ENCODE data around the gene ANKRD13A. TPM values are rescaled to one million over a fixed set of nuclear protein-coding genes. Genes with fewer than 3 reads are reported as not detected.
A peak's percentile ranks its signal among the peaks of the same experiment; 100 is the strongest.

Gene ANKRD13A
- total and polyA plus RNA-seq, 2 of the 13 experiments (the other 11 are each of a cell fraction or from before 2014, with no cell fraction given): 34.1 to 41.6 TPM

DNA sequence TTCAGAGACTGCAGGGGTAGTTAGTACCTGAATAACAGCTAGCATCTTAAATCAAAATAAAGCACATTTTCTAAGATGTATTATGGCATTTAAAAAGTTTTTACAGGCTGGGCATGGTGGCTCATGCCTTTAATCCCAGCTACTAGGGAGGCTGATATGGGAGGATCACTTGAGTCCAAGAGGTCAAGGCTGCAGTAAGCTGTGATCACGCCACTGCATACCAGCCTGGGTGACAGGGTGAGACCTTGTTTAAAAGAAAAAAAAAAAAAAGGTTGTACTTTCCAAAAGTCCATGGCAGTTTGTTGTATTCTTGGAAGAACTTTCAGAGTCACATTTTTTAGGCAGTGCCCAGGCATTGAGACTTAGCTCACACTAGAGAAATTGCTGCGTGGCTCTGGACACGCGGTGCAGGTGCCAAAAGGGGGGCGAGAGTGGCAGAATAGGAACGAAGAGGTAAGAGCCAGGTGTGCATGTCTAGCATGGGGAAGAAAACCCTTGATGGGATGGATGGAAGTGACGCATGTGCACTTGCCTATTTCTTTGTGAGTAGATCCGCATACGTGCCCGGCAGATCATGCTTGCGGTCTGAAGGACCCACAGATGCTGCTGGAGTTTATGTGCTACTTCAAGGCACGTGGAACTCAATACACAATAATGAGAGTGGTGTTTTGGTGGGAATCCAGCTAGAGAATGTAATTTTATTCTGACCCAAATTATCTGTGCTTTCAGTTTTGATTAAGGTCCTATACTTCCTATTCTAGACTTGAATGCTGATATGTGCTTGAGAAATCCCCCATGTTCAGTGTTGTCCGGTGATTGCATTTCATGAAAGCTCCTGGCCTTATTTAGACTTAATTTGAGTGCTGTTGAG is 11.9 kb downstream of the ANKRD13A start (continued):
- TF ChIP-seq SRSF1 (optimal IDR thresholded peaks at IDR 0.05; ENCODE audit: low read depth, low read length): no peak
- TF ChIP-seq ZNF747 (CRISPR knock-in tag; IDR thresholded peaks at IDR 0.05; ENCODE audit: borderline replicate concordance): no peak
- TF ChIP-seq MXD4 (CRISPR knock-in tag; IDR thresholded peaks at IDR 0.05): no peak
- TF ChIP-seq, protein P1, sequence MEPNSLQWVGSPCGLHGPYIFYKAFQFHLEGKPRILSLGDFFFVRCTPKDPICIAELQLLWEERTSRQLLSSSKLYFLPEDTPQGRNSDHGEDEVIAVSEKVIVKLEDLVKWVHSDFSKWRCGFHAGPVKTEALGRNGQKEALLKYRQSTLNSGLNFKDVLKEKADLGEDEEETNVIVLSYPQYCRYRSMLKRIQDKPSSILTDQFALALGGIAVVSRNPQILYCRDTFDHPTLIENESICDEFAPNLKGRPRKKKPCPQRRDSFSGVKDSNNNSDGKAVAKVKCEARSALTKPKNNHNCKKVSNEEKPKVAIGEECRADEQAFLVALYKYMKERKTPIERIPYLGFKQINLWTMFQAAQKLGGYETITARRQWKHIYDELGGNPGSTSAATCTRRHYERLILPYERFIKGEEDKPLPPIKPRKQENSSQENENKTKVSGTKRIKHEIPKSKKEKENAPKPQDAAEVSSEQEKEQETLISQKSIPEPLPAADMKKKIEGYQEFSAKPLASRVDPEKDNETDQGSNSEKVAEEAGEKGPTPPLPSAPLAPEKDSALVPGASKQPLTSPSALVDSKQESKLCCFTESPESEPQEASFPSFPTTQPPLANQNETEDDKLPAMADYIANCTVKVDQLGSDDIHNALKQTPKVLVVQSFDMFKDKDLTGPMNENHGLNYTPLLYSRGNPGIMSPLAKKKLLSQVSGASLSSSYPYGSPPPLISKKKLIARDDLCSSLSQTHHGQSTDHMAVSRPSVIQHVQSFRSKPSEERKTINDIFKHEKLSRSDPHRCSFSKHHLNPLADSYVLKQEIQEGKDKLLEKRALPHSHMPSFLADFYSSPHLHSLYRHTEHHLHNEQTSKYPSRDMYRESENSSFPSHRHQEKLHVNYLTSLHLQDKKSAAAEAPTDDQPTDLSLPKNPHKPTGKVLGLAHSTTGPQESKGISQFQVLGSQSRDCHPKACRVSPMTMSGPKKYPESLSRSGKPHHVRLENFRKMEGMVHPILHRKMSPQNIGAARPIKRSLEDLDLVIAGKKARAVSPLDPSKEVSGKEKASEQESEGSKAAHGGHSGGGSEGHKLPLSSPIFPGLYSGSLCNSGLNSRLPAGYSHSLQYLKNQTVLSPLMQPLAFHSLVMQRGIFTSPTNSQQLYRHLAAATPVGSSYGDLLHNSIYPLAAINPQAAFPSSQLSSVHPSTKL (CRISPR knock-in tag; IDR thresholded peaks at IDR 0.05): peak; percentile 83
- TF ChIP-seq ZFYVE20 (CRISPR knock-in tag; IDR thresholded peaks at IDR 0.05; ENCODE audit: borderline replicate concordance, low read depth): no peak
- TF ChIP-seq HDAC1 (CRISPR knock-in tag; IDR thresholded peaks at IDR 0.05): peak; percentile 46; the same call in 1 of the 2 replicates
- no peak for TF ChIP-seq KDM1A (CRISPR knock-in tag; IDR thresholded peaks at IDR 0.05)
- TF ChIP-seq ZBTB20 (CRISPR knock-in tag; IDR thresholded peaks at IDR 0.05; ENCODE audit: borderline replicate concordance, low read depth): no peak
- no peak for TF ChIP-seq ZNF432 (CRISPR knock-in tag; IDR thresholded peaks at IDR 0.05; ENCODE audit: borderline replicate concordance)
- TF ChIP-seq, protein P2, sequence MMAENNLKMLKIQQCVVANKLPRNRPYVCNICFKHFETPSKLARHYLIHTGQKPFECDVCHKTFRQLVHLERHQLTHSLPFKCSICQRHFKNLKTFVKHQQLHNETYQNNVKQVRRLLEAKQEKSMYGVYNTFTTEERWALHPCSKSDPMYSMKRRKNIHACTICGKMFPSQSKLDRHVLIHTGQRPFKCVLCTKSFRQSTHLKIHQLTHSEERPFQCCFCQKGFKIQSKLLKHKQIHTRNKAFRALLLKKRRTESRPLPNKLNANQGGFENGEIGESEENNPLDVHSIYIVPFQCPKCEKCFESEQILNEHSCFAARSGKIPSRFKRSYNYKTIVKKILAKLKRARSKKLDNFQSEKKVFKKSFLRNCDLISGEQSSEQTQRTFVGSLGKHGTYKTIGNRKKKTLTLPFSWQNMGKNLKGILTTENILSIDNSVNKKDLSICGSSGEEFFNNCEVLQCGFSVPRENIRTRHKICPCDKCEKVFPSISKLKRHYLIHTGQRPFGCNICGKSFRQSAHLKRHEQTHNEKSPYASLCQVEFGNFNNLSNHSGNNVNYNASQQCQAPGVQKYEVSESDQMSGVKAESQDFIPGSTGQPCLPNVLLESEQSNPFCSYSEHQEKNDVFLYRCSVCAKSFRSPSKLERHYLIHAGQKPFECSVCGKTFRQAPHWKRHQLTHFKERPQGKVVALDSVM (CRISPR knock-in tag; IDR thresholded peaks at IDR 0.05): peak; percentile 99
- TF ChIP-seq, protein P3, sequence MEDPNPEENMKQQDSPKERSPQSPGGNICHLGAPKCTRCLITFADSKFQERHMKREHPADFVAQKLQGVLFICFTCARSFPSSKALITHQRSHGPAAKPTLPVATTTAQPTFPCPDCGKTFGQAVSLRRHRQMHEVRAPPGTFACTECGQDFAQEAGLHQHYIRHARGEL (CRISPR knock-in tag; IDR thresholded peaks at IDR 0.05): no peak
- TF ChIP-seq PRMT3 (CRISPR knock-in tag; IDR thresholded peaks at IDR 0.05; ENCODE audit: borderline replicate concordance, low read depth): no peak
- TF ChIP-seq SMAD1 (CRISPR knock-in tag; IDR thresholded peaks at IDR 0.05; ENCODE audit: borderline replicate concordance, low read depth): no peak
- no peak for TF ChIP-seq ZBTB3 (CRISPR knock-in tag; IDR thresholded peaks at IDR 0.05; ENCODE audit: borderline replicate concordance, low read depth)
- 0 out of 2 replicates have a peak, but pooled peaks have one; percentile 34 for TF ChIP-seq FOSL2 (CRISPR knock-in tag; IDR thresholded peaks at IDR 0.05)
- TF ChIP-seq NR2F2 (IDR thresholded peaks at IDR 0.05; ENCODE audit: borderline replicate concordance, low read depth): peak; percentile 57; the same call in 1 of the 2 replicates
- TF ChIP-seq, protein P4, sequence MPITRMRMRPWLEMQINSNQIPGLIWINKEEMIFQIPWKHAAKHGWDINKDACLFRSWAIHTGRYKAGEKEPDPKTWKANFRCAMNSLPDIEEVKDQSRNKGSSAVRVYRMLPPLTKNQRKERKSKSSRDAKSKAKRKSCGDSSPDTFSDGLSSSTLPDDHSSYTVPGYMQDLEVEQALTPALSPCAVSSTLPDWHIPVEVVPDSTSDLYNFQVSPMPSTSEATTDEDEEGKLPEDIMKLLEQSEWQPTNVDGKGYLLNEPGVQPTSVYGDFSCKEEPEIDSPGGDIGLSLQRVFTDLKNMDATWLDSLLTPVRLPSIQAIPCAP (CRISPR knock-in tag; IDR thresholded peaks at IDR 0.05; ENCODE audit: low read depth): no peak
- peak; percentile 45; the same call in 1 of the 2 replicates for TF ChIP-seq SOX5 (CRISPR knock-in tag; IDR thresholded peaks at IDR 0.05; ENCODE audit: borderline replicate concordance)
- no peak for TF ChIP-seq ARHGAP35 (CRISPR knock-in tag; IDR thresholded peaks at IDR 0.05; ENCODE audit: borderline replicate concordance)
- TF ChIP-seq, protein P5, sequence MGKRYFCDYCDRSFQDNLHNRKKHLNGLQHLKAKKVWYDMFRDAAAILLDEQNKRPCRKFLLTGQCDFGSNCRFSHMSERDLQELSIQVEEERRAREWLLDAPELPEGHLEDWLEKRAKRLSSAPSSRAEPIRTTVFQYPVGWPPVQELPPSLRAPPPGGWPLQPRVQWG (CRISPR knock-in tag; IDR thresholded peaks at IDR 0.05; ENCODE audit: borderline replicate concordance, low read depth): no peak
- no peak for TF ChIP-seq POLR2G (IDR thresholded peaks at IDR 0.05; ENCODE audit: low read depth, low read length)

Data from HepG2 (cell line).